OCI-LY1 (cell line): ENCODE data around the gene ZDHHC18.
"Not testable (repeated sequence)": the region's sequence is repeated elsewhere in the genome, so short reads cannot be mapped to it uniquely, and the experiment has no call there.

Experiments
- EZH2 ChIP-seq: fragments of 200-600 bp; sonication (generic), shearing (Covaris generic); IDR thresholded peaks from 2 replicates; pipeline ENCODE4 v1.8.0; 2017; ENCODE audit warnings: borderline replicate concordance, mixed run types, mild to moderate bottlenecking, antibody characterized with exemption, low read length, moderate library complexity, mixed read lengths
- TF ChIP-seq, protein P1 (sequence below): fragments of 200-600 bp; sonication (generic), shearing (Covaris generic); IDR thresholded peaks from 2 replicates; pipeline ENCODE4 v1.5.1; 2017; ENCODE audit warnings: mild to moderate bottlenecking, antibody characterized with exemption, low read length, moderate library complexity, mixed read lengths

DNA sequence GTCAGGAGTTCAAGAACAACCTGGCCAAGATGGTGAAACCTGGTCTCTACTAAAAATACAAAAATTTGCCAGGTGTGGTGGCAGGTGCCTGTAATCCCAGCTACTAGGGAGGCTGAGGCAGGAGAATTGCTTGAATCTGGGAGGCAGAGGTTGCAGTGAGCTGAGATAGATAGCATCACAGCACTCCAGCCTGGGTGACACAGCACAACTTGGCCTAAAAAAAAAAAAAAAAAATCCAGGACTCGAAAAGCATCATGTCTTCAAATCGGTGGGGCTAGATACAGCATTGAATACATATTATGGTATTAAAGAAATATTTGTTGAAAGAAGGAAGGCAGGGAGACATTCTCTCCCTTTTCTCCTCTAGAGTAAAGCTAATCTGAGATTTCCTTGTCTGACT is 46.6 kb downstream of the ZDHHC18 start:
- TF ChIP-seq, protein P1, sequence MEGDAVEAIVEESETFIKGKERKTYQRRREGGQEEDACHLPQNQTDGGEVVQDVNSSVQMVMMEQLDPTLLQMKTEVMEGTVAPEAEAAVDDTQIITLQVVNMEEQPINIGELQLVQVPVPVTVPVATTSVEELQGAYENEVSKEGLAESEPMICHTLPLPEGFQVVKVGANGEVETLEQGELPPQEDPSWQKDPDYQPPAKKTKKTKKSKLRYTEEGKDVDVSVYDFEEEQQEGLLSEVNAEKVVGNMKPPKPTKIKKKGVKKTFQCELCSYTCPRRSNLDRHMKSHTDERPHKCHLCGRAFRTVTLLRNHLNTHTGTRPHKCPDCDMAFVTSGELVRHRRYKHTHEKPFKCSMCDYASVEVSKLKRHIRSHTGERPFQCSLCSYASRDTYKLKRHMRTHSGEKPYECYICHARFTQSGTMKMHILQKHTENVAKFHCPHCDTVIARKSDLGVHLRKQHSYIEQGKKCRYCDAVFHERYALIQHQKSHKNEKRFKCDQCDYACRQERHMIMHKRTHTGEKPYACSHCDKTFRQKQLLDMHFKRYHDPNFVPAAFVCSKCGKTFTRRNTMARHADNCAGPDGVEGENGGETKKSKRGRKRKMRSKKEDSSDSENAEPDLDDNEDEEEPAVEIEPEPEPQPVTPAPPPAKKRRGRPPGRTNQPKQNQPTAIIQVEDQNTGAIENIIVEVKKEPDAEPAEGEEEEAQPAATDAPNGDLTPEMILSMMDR, result not testable (repeated sequence)
- not testable (repeated sequence) for TF ChIP-seq EZH2
